ACC112 (cell line): ENCODE data around the gene SLC9A1.
A peak's percentile ranks its signal among the peaks of the same experiment; 100 is the strongest.

ENCODE experiments used
- H2AFZ ChIP-seq: fragments of 200-600 bp; sonication (generic); one replicate; pipeline ENCODE4 v1.6.0; 2017; ENCODE audit warnings: antibody characterized with exemption, low read length; ENCODE audit not compliant: unreplicated experiment
- H3K27ac ChIP-seq: fragments of 200-600 bp; sonication (generic); 2 replicates; pipeline ENCODE4 v1.5.1; 2014; ENCODE audit warnings: low read depth, mild to moderate bottlenecking, antibody characterized with exemption, low read length, moderate library complexity
- H3K27me3 ChIP-seq: fragments of 200-600 bp; sonication (generic); 2 replicates; pipeline ENCODE4 v1.6.1; 2014; ENCODE audit warnings: mild to moderate bottlenecking, antibody characterized with exemption, low read length, moderate library complexity, mixed read lengths; ENCODE audit not compliant: insufficient read depth
- H3K36me3 ChIP-seq: fragments of 200-600 bp; sonication (generic); 2 replicates; pipeline ENCODE4 v1.6.1; 2016; ENCODE audit warnings: mild to moderate bottlenecking, antibody characterized with exemption, low read length, moderate library complexity, mixed read lengths; ENCODE audit not compliant: insufficient read depth
- H3K4me1 ChIP-seq: fragments of 200-600 bp; sonication (generic); one replicate; pipeline ENCODE4 v1.6.1; 2016; ENCODE audit warnings: low read length, mixed read lengths; ENCODE audit not compliant: insufficient read depth, unreplicated experiment, control insufficient read depth
- H3K4me3 ChIP-seq: fragments of 200-600 bp; sonication (generic); 2 replicates; pipeline ENCODE4 v1.5.1; 2014; ENCODE audit warnings: mild to moderate bottlenecking, low read depth, low read length
- H3K79me2 ChIP-seq: fragments of 200-600 bp; sonication (generic); one replicate; pipeline ENCODE4 v1.6.0; 2016; ENCODE audit warnings: low read length; ENCODE audit not compliant: control insufficient read depth, unreplicated experiment, insufficient read depth

Gene SLC9A1

GRCh38 chr1:27076803-27077202 lies 78.1 kb downstream of the SLC9A1 start:
- Histone ChIP-seq H3K27me3 (no peaks in the 10 kb centered on the region), H3K4me3 (no peak overlapping the region), H3K79me2 (no peaks in the 10 kb centered on the region), H2AFZ (no peak overlapping the region), H3K4me1 (peaks cover 11% of the 10 kb centered on the region), H3K27ac (no peak overlapping the region), H3K36me3 (no peaks in the 10 kb centered on the region)

- no peak overlapping the region for H3K4me3 ChIP-seq
- H3K27ac ChIP-seq: no peak overlapping the region
- H3K36me3 ChIP-seq: no peaks in the 10 kb centered on the region
- no peaks in the 10 kb centered on the region for H3K27me3 ChIP-seq
- peaks cover 11% of the 10 kb centered on the region for H3K4me1 ChIP-seq
- no peak overlapping the region for H2AFZ ChIP-seq
- no peaks in the 10 kb centered on the region for H3K79me2 ChIP-seq
Measured at GRCh38 chr1:27074175-27074780, 80.6 kb downstream of the SLC9A1 start.

- Histone ChIP-seq H3K4me3 (no peak overlapping the region), H3K79me2 (no peaks in the 10 kb centered on the region), H3K27ac (no peak overlapping the region), H3K36me3 (no peaks in the 10 kb centered on the region), H3K27me3 (no peaks in the 10 kb centered on the region), H3K4me1 (peaks cover 11% of the 10 kb centered on the region), H2AFZ (no peak overlapping the region)
Measured at GRCh38 chr1:27071049-27071416, 83.9 kb downstream of the SLC9A1 start.

- no peaks in the 10 kb centered on the region for H3K79me2 ChIP-seq
- H3K36me3 ChIP-seq: no peaks in the 10 kb centered on the region
- H3K27ac ChIP-seq: no peak overlapping the region
- H3K27me3 ChIP-seq: no peaks in the 10 kb centered on the region
- H3K4me3 ChIP-seq: no peak overlapping the region
- peaks cover 11% of the 10 kb centered on the region for H3K4me1 ChIP-seq
- H2AFZ ChIP-seq: no peak overlapping the region
Measured at GRCh38 chr1:27070390-27071048, 84.4 kb downstream of the SLC9A1 start.

GRCh38 chr1:27068922-27069321 lies 86.0 kb downstream of the SLC9A1 start:
- no peaks in the 10 kb centered on the region for H3K27me3 ChIP-seq
- H3K27ac ChIP-seq: no peak overlapping the region
- peaks cover 3% of the 10 kb centered on the region for H3K4me1 ChIP-seq
- H3K79me2 ChIP-seq: no peaks in the 10 kb centered on the region
- no peaks in the 10 kb centered on the region for H3K36me3 ChIP-seq
- H3K4me3 ChIP-seq: no peak overlapping the region
- H2AFZ ChIP-seq: no peak overlapping the region

- no peak overlapping the region for H3K4me3 ChIP-seq
- H3K27ac ChIP-seq: no peak overlapping the region
- no peaks in the 10 kb centered on the region for H3K4me1 ChIP-seq
- no peaks in the 10 kb centered on the region for H3K36me3 ChIP-seq
- H2AFZ ChIP-seq: no peak overlapping the region
- no peaks in the 10 kb centered on the region for H3K27me3 ChIP-seq
- H3K79me2 ChIP-seq: no peaks in the 10 kb centered on the region
Measured at GRCh38 chr1:27065999-27066630, 88.8 kb downstream of the SLC9A1 start.

- Histone ChIP-seq H3K4me3 (no peak overlapping the region), H3K4me1 (no peaks in the 10 kb centered on the region), H3K79me2 (no peaks in the 10 kb centered on the region)
Measured at GRCh38 chr1:27060891-27061290, 94.0 kb downstream of the SLC9A1 start.

GRCh38 chr1:27058966-27059669 lies 95.8 kb downstream of the SLC9A1 start:
- Histone ChIP-seq H3K27ac (no peak overlapping the region), H3K36me3 (no peaks in the 10 kb centered on the region), H3K27me3 (no peaks in the 10 kb centered on the region), H2AFZ (no peak overlapping the region), H3K4me3 (no peak overlapping the region), H3K79me2 (no peaks in the 10 kb centered on the region), H3K4me1 (no peaks in the 10 kb centered on the region)

More at GRCh38 chr1:27060891-27061290, 94.0 kb downstream of the SLC9A1 start:
- Histone ChIP-seq H3K36me3 (no peaks in the 10 kb centered on the region), H3K27ac (no peak overlapping the region), H2AFZ (no peak overlapping the region), H3K27me3 (no peaks in the 10 kb centered on the region)

- H3K79me2 ChIP-seq: no peaks in the 10 kb centered on the region
- peak overlapping the region; percentile 29 for H2AFZ ChIP-seq
- no peaks in the 10 kb centered on the region for H3K4me1 ChIP-seq
- no peak overlapping the region for H3K4me3 ChIP-seq
- no peaks in the 10 kb centered on the region for H3K27me3 ChIP-seq
- H3K27ac ChIP-seq: no peak overlapping the region
- H3K36me3 ChIP-seq: no peaks in the 10 kb centered on the region
Measured at GRCh38 chr1:27057801-27058625, 96.9 kb downstream of the SLC9A1 start.

GRCh38 chr1:27057389-27057788 lies 97.5 kb downstream of the SLC9A1 start:
- no peak overlapping the region for H3K4me3 ChIP-seq
- H3K27ac ChIP-seq: no peak overlapping the region
- H3K79me2 ChIP-seq: no peaks in the 10 kb centered on the region
- no peaks in the 10 kb centered on the region for H3K27me3 ChIP-seq
- H3K36me3 ChIP-seq: no peaks in the 10 kb centered on the region
- no peaks in the 10 kb centered on the region for H3K4me1 ChIP-seq
- H2AFZ ChIP-seq: no peak overlapping the region
